A549 (cell line): ENCODE data around the gene NUB1.

Experiments used
- BHLHE40 ChIP-seq: IDR thresholded peaks from 2 replicates; pipeline ENCODE4 v1.6.1; 2012; ENCODE audit warnings: low read depth, low read length, inconsistent platforms
- FOSL2 ChIP-seq, 2 experiments: fragments of 450-650 bp in 1 of 2; fragments of >200 bp in 1 of 2; sonication (Bioruptor Twin) in 1 of 2; formaldehyde crosslinking; IDR thresholded peaks; 2 replicates each; pipeline versions ENCODE4 v1.5.0 to v1.6.1; 2016 to 2020; ENCODE audit warnings: mild to moderate bottlenecking in 1 of 2, moderate library complexity in 1 of 2
- MYC ChIP-seq: IDR thresholded peaks from 2 replicates; pipeline ENCODE4 v1.6.1; 2012; ENCODE audit warnings: mild to moderate bottlenecking, inconsistent platforms, low read length, improper control_type of control experiment, borderline replicate concordance
- POLR2A ChIP-seq: IDR thresholded peaks from 2 replicates; pipeline ENCODE4 v1.6.1; 2012; ENCODE audit warnings: mild to moderate bottlenecking, low read length

- TF ChIP-seq FOSL2 (IDR thresholded peaks at IDR 0.05) = no peak
- TF ChIP-seq FOSL2 (CRISPR knock-in tag; IDR thresholded peaks at IDR 0.05) = no peak
- no peak for TF ChIP-seq MYC
- TF ChIP-seq BHLHE40 = no peak
- TF ChIP-seq POLR2A = no peak
Measured at GRCh38 chr7:151312356-151312755, 29.3 kb upstream of the NUB1 start.
